ENCODE results near the gene ZSCAN29. TPM values are rescaled to one million over a fixed set of nuclear protein-coding genes. Genes with fewer than 3 reads are reported as not detected.
A peak's percentile ranks its signal among the peaks of the same experiment; 100 is the strongest.

Gene ZSCAN29
- total RNA-seq, 1 donor from 2014 or later = 27.8 TPM

DNA sequence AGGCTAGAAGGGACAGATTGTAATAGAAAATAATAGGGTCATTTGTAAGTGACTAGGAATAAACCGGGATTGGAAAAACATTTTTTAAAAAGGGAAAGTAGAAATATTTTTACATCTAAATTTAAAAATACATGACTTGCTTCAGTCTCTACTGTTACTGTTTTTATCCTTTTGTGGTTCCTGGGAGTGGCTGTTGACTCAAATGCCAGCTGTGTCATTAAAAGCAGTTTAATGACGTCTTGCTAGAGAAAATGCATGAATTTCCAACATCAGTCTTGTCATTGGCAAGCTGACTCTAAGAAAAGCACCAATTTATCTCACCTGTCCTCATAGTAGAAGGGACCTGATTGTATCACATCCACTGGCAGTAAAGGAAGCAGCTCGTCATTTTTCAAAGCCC lies 23.7 kb downstream of the ZSCAN29 start:
- H2AFZ ChIP-seq (ENCODE audit: low read depth, low read length) = no peak overlapping the region
- H3K4me2 ChIP-seq (ENCODE audit: low read length) = no peak overlapping the region
- no peak for DNase-seq (ENCODE audit: low read depth)

DNA sequence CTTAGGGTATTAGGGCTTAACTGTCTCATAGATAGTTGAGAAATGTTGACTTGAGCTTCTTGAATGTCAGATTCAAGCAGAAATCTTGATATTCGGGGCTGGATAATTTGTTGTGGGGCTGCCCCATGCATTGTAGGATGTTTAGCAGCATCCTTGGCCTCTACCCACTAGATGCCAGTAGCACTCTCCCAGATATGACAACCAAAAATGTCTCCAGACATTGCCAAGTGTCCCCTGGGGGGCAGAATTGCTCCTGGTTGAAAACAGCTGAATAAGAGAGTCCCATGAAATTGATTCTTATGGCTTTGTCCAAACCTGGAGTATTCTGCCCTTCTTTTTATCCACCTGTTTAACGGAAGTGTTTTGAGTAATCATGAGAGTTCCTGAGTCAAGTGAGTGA lies 24.5 kb downstream of the ZSCAN29 start:
- FAIRE-seq (no peak), DNase-seq (ENCODE audit: low read depth) (no peak)
- Histone ChIP-seq H3K4me2 (ENCODE audit: low read length) (no peak overlapping the region), H4K20me1 (ENCODE audit: insufficient read depth, low read length) (no peaks in the 10 kb centered on the region), H3K27me3 (ENCODE audit: insufficient read depth, low read length) (no peaks in the 10 kb centered on the region), H3K79me2 (ENCODE audit: insufficient read depth, low read length) (no peaks in the 10 kb centered on the region), H3K9me3 (ENCODE audit: insufficient read depth, low read depth, low read length) (no peaks in the 10 kb centered on the region), H3K27ac (ENCODE audit: low read depth, low read length) (no peak overlapping the region), H3K4me3 (ENCODE audit: insufficient read depth, low read depth, low read length) (no peak overlapping the region), H3K4me1 (ENCODE audit: insufficient read depth, low read length) (no peaks in the 10 kb centered on the region), H3K36me3 (ENCODE audit: insufficient read depth, low read length) (no peaks in the 10 kb centered on the region), H2AFZ (ENCODE audit: low read depth, low read length) (no peak overlapping the region), H3K9ac (ENCODE audit: low read length) (no peak overlapping the region)
- TF ChIP-seq, protein P1, sequence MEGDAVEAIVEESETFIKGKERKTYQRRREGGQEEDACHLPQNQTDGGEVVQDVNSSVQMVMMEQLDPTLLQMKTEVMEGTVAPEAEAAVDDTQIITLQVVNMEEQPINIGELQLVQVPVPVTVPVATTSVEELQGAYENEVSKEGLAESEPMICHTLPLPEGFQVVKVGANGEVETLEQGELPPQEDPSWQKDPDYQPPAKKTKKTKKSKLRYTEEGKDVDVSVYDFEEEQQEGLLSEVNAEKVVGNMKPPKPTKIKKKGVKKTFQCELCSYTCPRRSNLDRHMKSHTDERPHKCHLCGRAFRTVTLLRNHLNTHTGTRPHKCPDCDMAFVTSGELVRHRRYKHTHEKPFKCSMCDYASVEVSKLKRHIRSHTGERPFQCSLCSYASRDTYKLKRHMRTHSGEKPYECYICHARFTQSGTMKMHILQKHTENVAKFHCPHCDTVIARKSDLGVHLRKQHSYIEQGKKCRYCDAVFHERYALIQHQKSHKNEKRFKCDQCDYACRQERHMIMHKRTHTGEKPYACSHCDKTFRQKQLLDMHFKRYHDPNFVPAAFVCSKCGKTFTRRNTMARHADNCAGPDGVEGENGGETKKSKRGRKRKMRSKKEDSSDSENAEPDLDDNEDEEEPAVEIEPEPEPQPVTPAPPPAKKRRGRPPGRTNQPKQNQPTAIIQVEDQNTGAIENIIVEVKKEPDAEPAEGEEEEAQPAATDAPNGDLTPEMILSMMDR (IDR thresholded peaks at IDR 0.05; ENCODE audit: insufficient read depth, low read depth, low read length) = no peak
- TF ChIP-seq EZH2 (IDR thresholded peaks at IDR 0.05; ENCODE audit: insufficient read depth, low read length) = no peak
- Mint-ChIP-seq H3K27ac (ENCODE audit: unreplicated experiment) (no peak overlapping the region), H3K4me3 (ENCODE audit: unreplicated experiment) (no peak overlapping the region), H3K36me3 (ENCODE audit: low read depth, unreplicated experiment) (peaks cover 8% of the 10 kb centered on the region), H3K9me3 (ENCODE audit: unreplicated experiment) (no peaks in the 10 kb centered on the region), H3K27me3 (ENCODE audit: low read depth, unreplicated experiment) (no peaks in the 10 kb centered on the region), H3K4me1 (ENCODE audit: low read depth, unreplicated experiment) (no peaks in the 10 kb centered on the region)

More for the DNA sequence above, 23.7 kb downstream of the ZSCAN29 start:
- Histone ChIP-seq H3K4me1 (ENCODE audit: insufficient read depth, low read length) (no peaks in the 10 kb centered on the region), H4K20me1 (ENCODE audit: insufficient read depth, low read length) (no peaks in the 10 kb centered on the region), H3K27me3 (ENCODE audit: insufficient read depth, low read length) (no peaks in the 10 kb centered on the region), H3K36me3 (ENCODE audit: insufficient read depth, low read length) (no peaks in the 10 kb centered on the region), H3K9ac (ENCODE audit: low read length) (no peak overlapping the region), H3K4me3 (ENCODE audit: insufficient read depth, low read depth, low read length) (no peak overlapping the region), H3K9me3 (ENCODE audit: insufficient read depth, low read depth, low read length) (no peaks in the 10 kb centered on the region), H3K27ac (ENCODE audit: low read depth, low read length) (no peak overlapping the region), H3K79me2 (ENCODE audit: insufficient read depth, low read length) (no peaks in the 10 kb centered on the region)
- Mint-ChIP-seq H3K27me3 (ENCODE audit: low read depth, unreplicated experiment) (no peaks in the 10 kb centered on the region), H3K4me1 (ENCODE audit: low read depth, unreplicated experiment) (no peaks in the 10 kb centered on the region), H3K4me3 (ENCODE audit: unreplicated experiment) (no peak overlapping the region), H3K36me3 (ENCODE audit: low read depth, unreplicated experiment) (peaks cover 11% of the 10 kb centered on the region), H3K9me3 (ENCODE audit: unreplicated experiment) (no peaks in the 10 kb centered on the region), H3K27ac (ENCODE audit: unreplicated experiment) (no peak overlapping the region)
- TF ChIP-seq, protein P1 (IDR thresholded peaks at IDR 0.05; ENCODE audit: insufficient read depth, low read depth, low read length) = no peak
- no peak for TF ChIP-seq EZH2 (IDR thresholded peaks at IDR 0.05; ENCODE audit: insufficient read depth, low read length)
- no peak for FAIRE-seq

GRCh38 chr15:43330780-43331087 lies 40.1 kb downstream of the ZSCAN29 start:
- peaks cover 18% of the 10 kb centered on the region for H3K79me2 ChIP-seq (ENCODE audit: insufficient read depth, low read length)
- DNase-seq (ENCODE audit: low read depth) (no peak), FAIRE-seq (no peak)
- no peaks in the 10 kb centered on the region for H3K36me3 ChIP-seq (ENCODE audit: insufficient read depth, low read length)
- peak overlapping the region; percentile 99 for H2AFZ ChIP-seq (ENCODE audit: low read depth, low read length)
- TF ChIP-seq EZH2 (IDR thresholded peaks at IDR 0.05; ENCODE audit: insufficient read depth, low read length) = no peak
- TF ChIP-seq, protein P1 (IDR thresholded peaks at IDR 0.05; ENCODE audit: insufficient read depth, low read depth, low read length) = no peak
- peaks cover 17% of the 10 kb centered on the region for H4K20me1 ChIP-seq (ENCODE audit: insufficient read depth, low read length)
- peaks cover 12% of the 10 kb centered on the region for H3K4me1 ChIP-seq (ENCODE audit: insufficient read depth, low read length)
- peak overlapping the region; percentile 91 for H3K4me2 ChIP-seq (ENCODE audit: low read length)
- peak overlapping the region; percentile 80 for H3K4me3 ChIP-seq (ENCODE audit: insufficient read depth, low read depth, low read length)
- H3K4me3 Mint-ChIP-seq (ENCODE audit: unreplicated experiment) = peak overlapping the region; percentile 90
- H3K27me3 Mint-ChIP-seq (ENCODE audit: low read depth, unreplicated experiment) = peaks cover under 1% of the 10 kb centered on the region
- H3K27me3 ChIP-seq (ENCODE audit: insufficient read depth, low read length) = no peaks in the 10 kb centered on the region
- H3K9me3 Mint-ChIP-seq (ENCODE audit: unreplicated experiment) = no peaks in the 10 kb centered on the region
- H3K9me3 ChIP-seq (ENCODE audit: insufficient read depth, low read depth, low read length) = no peaks in the 10 kb centered on the region
- H3K4me1 Mint-ChIP-seq (ENCODE audit: low read depth, unreplicated experiment) = peaks cover 10% of the 10 kb centered on the region
- peaks cover 6% of the 10 kb centered on the region for H3K36me3 Mint-ChIP-seq (ENCODE audit: low read depth, unreplicated experiment)
- H3K27ac ChIP-seq (ENCODE audit: low read depth, low read length) = peak overlapping the region; percentile 87
- H3K27ac Mint-ChIP-seq (ENCODE audit: unreplicated experiment) = peak overlapping the region; percentile 83
- peak overlapping the region; percentile 83 for H3K9ac ChIP-seq (ENCODE audit: low read length)

All from astrocyte (in vitro differentiated cells and primary cell).